ENCODE data around the gene HUWE1. TPM values are rescaled to one million over a fixed set of nuclear protein-coding genes. Genes with fewer than 3 reads are reported as not detected.

HUWE1 gene
- total and polyA plus RNA-seq, 2 of the 13 experiments (the other 11 are each of a cell fraction or from before 2014, with no cell fraction given), result 63.2 to 68.1 TPM

DNA sequence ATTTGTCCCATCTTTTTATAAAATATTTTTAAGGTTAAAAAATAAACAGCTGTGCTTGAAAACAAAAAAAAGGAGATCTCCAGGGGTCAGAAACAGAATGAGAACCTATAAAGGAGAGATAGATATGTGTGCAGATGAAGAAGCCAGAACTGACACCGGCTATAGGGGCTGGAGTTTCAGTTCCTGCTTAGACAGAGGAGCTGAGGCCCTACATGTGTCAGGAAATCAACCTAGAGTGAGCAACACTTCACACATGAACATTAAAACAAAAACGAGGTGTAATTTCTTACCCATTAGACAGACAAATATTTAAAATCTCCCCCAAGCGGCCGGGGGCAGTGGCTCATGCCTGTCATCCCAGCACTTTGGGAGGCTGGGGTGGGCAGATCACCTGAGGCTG lies 17.8 kb upstream of the HUWE1 start:
- TF ChIP-seq JUN (CRISPR knock-in tag; IDR thresholded peaks at IDR 0.05) (no peak), RFX5 (IDR thresholded peaks at IDR 0.05; ENCODE audit: low read depth, low read length) (no peak), MBNL3 (CRISPR knock-in tag; conservative IDR thresholded peaks at IDR 0.05) (no peak)
- TF ChIP-seq, protein P1, sequence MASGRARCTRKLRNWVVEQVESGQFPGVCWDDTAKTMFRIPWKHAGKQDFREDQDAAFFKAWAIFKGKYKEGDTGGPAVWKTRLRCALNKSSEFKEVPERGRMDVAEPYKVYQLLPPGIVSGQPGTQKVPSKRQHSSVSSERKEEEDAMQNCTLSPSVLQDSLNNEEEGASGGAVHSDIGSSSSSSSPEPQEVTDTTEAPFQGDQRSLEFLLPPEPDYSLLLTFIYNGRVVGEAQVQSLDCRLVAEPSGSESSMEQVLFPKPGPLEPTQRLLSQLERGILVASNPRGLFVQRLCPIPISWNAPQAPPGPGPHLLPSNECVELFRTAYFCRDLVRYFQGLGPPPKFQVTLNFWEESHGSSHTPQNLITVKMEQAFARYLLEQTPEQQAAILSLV (CRISPR knock-in tag; IDR thresholded peaks at IDR 0.05; ENCODE audit: borderline replicate concordance), result no peak
- TF ChIP-seq, protein P2, sequence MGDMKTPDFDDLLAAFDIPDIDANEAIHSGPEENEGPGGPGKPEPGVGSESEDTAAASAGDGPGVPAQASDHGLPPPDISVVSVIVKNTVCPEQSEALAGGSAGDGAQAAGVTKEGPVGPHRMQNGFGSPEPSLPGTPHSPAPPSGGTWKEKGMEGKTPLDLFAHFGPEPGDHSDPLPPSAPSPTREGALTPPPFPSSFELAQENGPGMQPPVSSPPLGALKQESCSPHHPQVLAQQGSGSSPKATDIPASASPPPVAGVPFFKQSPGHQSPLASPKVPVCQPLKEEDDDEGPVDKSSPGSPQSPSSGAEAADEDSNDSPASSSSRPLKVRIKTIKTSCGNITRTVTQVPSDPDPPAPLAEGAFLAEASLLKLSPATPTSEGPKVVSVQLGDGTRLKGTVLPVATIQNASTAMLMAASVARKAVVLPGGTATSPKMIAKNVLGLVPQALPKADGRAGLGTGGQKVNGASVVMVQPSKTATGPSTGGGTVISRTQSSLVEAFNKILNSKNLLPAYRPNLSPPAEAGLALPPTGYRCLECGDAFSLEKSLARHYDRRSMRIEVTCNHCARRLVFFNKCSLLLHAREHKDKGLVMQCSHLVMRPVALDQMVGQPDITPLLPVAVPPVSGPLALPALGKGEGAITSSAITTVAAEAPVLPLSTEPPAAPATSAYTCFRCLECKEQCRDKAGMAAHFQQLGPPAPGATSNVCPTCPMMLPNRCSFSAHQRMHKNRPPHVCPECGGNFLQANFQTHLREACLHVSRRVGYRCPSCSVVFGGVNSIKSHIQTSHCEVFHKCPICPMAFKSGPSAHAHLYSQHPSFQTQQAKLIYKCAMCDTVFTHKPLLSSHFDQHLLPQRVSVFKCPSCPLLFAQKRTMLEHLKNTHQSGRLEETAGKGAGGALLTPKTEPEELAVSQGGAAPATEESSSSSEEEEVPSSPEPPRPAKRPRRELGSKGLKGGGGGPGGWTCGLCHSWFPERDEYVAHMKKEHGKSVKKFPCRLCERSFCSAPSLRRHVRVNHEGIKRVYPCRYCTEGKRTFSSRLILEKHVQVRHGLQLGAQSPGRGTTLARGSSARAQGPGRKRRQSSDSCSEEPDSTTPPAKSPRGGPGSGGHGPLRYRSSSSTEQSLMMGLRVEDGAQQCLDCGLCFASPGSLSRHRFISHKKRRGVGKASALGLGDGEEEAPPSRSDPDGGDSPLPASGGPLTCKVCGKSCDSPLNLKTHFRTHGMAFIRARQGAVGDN (CRISPR knock-in tag; IDR thresholded peaks at IDR 0.05), result no peak
- no peak for FAIRE-seq
- Histone ChIP-seq H3K4me2 (ENCODE audit: low read depth, low read length) (no peak overlapping the region), H4K20me1 (ENCODE audit: insufficient read depth, low read length) (no peaks in the 10 kb centered on the region), H3K27ac (ENCODE audit: extremely low read length, insufficient read depth, low read length) (no peak overlapping the region), H3K9ac (ENCODE audit: insufficient read depth, low read depth, low read length) (no peak overlapping the region), H3K9me3 (ENCODE audit: low read length) (no peaks in the 10 kb centered on the region), H3K4me3 (replicated peaks in 1 of 3; ENCODE audit: insufficient read depth in 1 of 3, low read depth in 2 of 3, low read length in 3 of 3) (no peak overlapping the region), H3K36me3 (replicated peaks in 1 of 2; ENCODE audit: control insufficient read depth in 1 of 2, insufficient read depth in 2 of 2, low read length in 2 of 2) (no peaks in the 10 kb centered on the region), H2AFZ (ENCODE audit: low read length) (no peak overlapping the region), H3K27me3 (ENCODE audit: control insufficient read depth in 1 of 2, insufficient read depth in 2 of 2, low read length in 2 of 2) (no peaks in the 10 kb centered on the region), H3K79me2 (ENCODE audit: insufficient read depth, low read length) (no peaks in the 10 kb centered on the region), H3K4me1 (ENCODE audit: insufficient read depth, low read length) (no peaks in the 10 kb centered on the region)
- BruUV-seq (replicated peaks), result no TSS peak
- no peak for ATAC-seq
- in situ Hi-C loops (cut with HindIII; ENCODE audit: extremely low pct_ligation_motif_present, low pct_unique_long_range_greater_than_20kb) (no loop called here), intact Hi-C loops (cut with micrococcal nuclease; ENCODE audit: unreplicated experiment) (no loop called here)
- 24% methylated on average over 4 of the region's 4 CpGs for WGBS (ENCODE audit: low lambda C conversion rate)
- ChIA-PET POLR2A (no interaction called here), CTCF (ENCODE audit: low intra/inter-chr PET ratio, low total read pairs) (no interaction called here)
- DNase-seq (ENCODE audit: low spot score), result no peak
